Measurements from ENCODE around the gene ACTR2. TPM values are rescaled to one million over a fixed set of nuclear protein-coding genes. Genes with fewer than 3 reads are reported as not detected.

Gene ACTR2
- total and polyA plus RNA-seq, 4 donors = 54.3 to 215 (median 147) TPM

DNA sequence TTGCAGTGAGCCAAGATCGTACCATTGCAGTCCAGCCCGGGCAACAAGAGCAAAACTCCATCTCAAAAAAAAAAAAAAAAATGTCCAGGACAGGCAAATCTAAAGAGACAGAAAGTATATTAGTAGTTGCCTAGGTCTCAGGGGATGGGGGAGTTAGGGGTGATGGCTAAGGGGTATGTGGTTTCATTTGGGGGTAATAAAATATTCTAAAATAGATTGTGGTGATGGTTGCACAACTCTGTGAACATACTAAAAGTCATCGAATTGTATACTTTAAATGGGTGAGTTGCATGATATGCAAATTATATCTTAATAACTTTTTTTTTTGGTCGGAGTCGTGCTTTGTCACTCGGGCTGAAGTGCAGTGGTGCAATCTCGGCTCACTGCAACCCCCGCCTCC lies 34.2 kb upstream of the ACTR2 start:
- 65 to 76% methylated on average over 8 of the region's 8 CpGs for WGBS, 2 donors
- no peak for ATAC-seq (ENCODE audit: insufficient read depth, low FRiP score)
- no peak overlapping the region for H3K9ac ChIP-seq (ENCODE audit: insufficient read depth in 1 of 2, low read length in 2 of 2)
- H3K4me3 ChIP-seq = no peak overlapping the region
- H3K27me3 ChIP-seq (ENCODE audit: control insufficient read depth in 3 of 3, insufficient read depth in 3 of 3, low read length in 2 of 3) = no peaks in the 10 kb centered on the region
- H3K27ac ChIP-seq (ENCODE audit: low read depth in 1 of 2, low read length in 1 of 2) = no peak overlapping the region
- no peak for DNase-seq
- no peaks in the 10 kb centered on the region for H3K4me1 ChIP-seq (ENCODE audit: control insufficient read depth in 5 of 5, insufficient read depth in 5 of 5, low read length in 5 of 5)
- no peaks in the 10 kb centered on the region for H3K36me3 ChIP-seq (ENCODE audit: control insufficient read depth in 4 of 4, insufficient read depth in 4 of 4, low read length in 4 of 4)
- TF ChIP-seq, protein P1, sequence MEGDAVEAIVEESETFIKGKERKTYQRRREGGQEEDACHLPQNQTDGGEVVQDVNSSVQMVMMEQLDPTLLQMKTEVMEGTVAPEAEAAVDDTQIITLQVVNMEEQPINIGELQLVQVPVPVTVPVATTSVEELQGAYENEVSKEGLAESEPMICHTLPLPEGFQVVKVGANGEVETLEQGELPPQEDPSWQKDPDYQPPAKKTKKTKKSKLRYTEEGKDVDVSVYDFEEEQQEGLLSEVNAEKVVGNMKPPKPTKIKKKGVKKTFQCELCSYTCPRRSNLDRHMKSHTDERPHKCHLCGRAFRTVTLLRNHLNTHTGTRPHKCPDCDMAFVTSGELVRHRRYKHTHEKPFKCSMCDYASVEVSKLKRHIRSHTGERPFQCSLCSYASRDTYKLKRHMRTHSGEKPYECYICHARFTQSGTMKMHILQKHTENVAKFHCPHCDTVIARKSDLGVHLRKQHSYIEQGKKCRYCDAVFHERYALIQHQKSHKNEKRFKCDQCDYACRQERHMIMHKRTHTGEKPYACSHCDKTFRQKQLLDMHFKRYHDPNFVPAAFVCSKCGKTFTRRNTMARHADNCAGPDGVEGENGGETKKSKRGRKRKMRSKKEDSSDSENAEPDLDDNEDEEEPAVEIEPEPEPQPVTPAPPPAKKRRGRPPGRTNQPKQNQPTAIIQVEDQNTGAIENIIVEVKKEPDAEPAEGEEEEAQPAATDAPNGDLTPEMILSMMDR (IDR thresholded peaks at IDR 0.05; ENCODE audit: control extremely low read depth, extremely low read depth) = no peak
- no peaks in the 10 kb centered on the region for H3K9me3 ChIP-seq (ENCODE audit: control insufficient read depth in 4 of 4, insufficient read depth in 3 of 4, low read length in 3 of 4)

DNA sequence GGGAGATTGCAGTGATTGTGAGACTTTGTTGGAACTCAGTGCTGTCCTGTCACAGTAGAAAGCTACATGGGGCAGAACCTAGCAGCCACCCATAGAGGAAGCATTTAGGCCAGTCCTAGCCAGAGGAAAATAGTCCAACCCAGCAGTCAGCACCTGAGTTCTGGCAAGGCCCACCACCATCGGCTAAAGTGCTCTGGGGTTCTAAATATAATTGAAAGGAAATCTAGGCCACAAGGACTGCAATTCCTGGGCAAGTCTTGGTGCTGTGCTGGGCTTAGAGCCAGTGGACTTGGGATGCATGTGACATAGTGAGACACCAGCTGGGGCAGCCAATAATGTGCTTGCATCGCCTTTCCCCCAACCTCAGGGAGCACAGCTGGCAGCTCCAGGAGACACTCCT lies 28.9 kb upstream of the ACTR2 start:
- ATAC-seq (ENCODE audit: insufficient read depth, low FRiP score) (no peak), DNase-seq (peak; percentile 62 to 73 (median 66))
- no peaks in the 10 kb centered on the region for H3K9me3 ChIP-seq (ENCODE audit: control insufficient read depth in 4 of 4, insufficient read depth in 3 of 4, low read length in 3 of 4)
- H3K4me3 ChIP-seq = no peak overlapping the region
- no peaks in the 10 kb centered on the region for H3K27me3 ChIP-seq (ENCODE audit: control insufficient read depth in 3 of 3, insufficient read depth in 3 of 3, low read length in 2 of 3)
- no peak overlapping the region for H3K27ac ChIP-seq (ENCODE audit: low read depth in 1 of 2, low read length in 1 of 2)
- 82 to 84% methylated on average over 2 of the region's 2 CpGs for WGBS, 2 donors
- H3K4me1 ChIP-seq (ENCODE audit: control insufficient read depth in 5 of 5, insufficient read depth in 5 of 5, low read length in 5 of 5) = no peaks in the 10 kb centered on the region
- TF ChIP-seq, protein P1 (IDR thresholded peaks at IDR 0.05; ENCODE audit: control extremely low read depth, extremely low read depth) = no peak
- H3K9ac ChIP-seq (ENCODE audit: insufficient read depth in 1 of 2, low read length in 2 of 2) = no peak overlapping the region
- H3K36me3 ChIP-seq (ENCODE audit: control insufficient read depth in 4 of 4, insufficient read depth in 4 of 4, low read length in 4 of 4) = no peaks in the 10 kb centered on the region

DNA sequence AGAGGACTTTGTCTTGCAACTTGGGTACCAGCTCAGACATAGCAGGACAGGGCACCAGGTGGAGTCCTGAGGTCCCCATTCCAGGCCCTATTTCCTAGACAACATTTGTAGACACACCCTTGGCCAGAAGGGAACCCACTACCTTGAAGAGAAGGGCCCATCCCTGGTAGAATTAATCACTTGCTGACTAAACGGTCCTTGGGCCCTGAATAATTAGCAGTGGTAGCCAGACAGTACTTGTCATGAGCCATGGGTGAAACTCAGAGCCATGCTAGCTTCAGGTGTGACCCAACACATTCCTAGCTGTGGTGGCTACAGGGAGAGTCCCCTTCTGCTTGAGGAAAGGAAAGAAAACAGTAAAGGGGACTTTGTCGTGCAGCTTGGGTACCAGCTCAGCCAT lies 28.5 kb upstream of the ACTR2 start:
- TF ChIP-seq, protein P1 (IDR thresholded peaks at IDR 0.05; ENCODE audit: control extremely low read depth, extremely low read depth) = no peak
- no peak overlapping the region for H3K27ac ChIP-seq (ENCODE audit: low read depth in 1 of 2, low read length in 1 of 2)
- no peaks in the 10 kb centered on the region for H3K9me3 ChIP-seq (ENCODE audit: control insufficient read depth in 4 of 4, insufficient read depth in 3 of 4, low read length in 3 of 4)
- WGBS, 2 donors = 63 to 91% methylated on average over 2 of the region's 2 CpGs
- no peak overlapping the region for H3K4me3 ChIP-seq
- no peaks in the 10 kb centered on the region for H3K27me3 ChIP-seq (ENCODE audit: control insufficient read depth in 3 of 3, insufficient read depth in 3 of 3, low read length in 2 of 3)
- DNase-seq (no peak), ATAC-seq (ENCODE audit: insufficient read depth, low FRiP score) (no peak)
- H3K36me3 ChIP-seq (ENCODE audit: control insufficient read depth in 4 of 4, insufficient read depth in 4 of 4, low read length in 4 of 4) = no peaks in the 10 kb centered on the region
- no peaks in the 10 kb centered on the region for H3K4me1 ChIP-seq (ENCODE audit: control insufficient read depth in 5 of 5, insufficient read depth in 5 of 5, low read length in 5 of 5)
- H3K9ac ChIP-seq (ENCODE audit: insufficient read depth in 1 of 2, low read length in 2 of 2) = no peak overlapping the region

DNA sequence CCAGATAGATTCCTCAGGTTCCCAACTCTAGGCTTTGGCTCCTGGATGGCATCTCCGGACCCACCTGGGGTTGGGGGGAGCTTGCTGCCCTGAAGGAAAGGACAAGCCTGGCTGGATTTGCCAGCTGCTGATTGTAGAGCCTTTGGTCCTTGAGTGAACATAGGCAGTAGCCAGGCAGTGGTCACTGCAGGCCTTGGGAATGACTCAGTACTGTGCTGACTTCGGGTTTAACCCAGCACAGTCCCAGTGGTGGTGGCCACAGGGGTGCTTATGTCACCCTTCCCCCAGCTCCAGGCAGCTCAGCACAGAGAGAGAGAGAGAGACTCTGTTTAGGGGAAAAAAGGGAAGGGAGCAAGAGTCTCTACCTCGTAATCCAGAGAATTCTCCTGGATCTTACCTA lies 27.7 kb upstream of the ACTR2 start:
- ATAC-seq (ENCODE audit: insufficient read depth, low FRiP score) (no peak), DNase-seq (no peak)
- Histone ChIP-seq H3K27ac (ENCODE audit: low read depth in 1 of 2, low read length in 1 of 2) (no peak overlapping the region), H3K9ac (ENCODE audit: insufficient read depth in 1 of 2, low read length in 2 of 2) (no peak overlapping the region), H3K27me3 (ENCODE audit: control insufficient read depth in 3 of 3, insufficient read depth in 3 of 3, low read length in 2 of 3) (no peaks in the 10 kb centered on the region), H3K9me3 (ENCODE audit: control insufficient read depth in 4 of 4, insufficient read depth in 3 of 4, low read length in 3 of 4) (no peaks in the 10 kb centered on the region), H3K36me3 (ENCODE audit: control insufficient read depth in 4 of 4, insufficient read depth in 4 of 4, low read length in 4 of 4) (no peaks in the 10 kb centered on the region), H3K4me3 (no peak overlapping the region), H3K4me1 (ENCODE audit: control insufficient read depth in 5 of 5, insufficient read depth in 5 of 5, low read length in 5 of 5) (no peaks in the 10 kb centered on the region)
- 71 to 81% methylated on average over 3 of the region's 3 CpGs for WGBS, 2 donors
- TF ChIP-seq, protein P1 (IDR thresholded peaks at IDR 0.05; ENCODE audit: control extremely low read depth, extremely low read depth) = no peak

Data from lung (tissue), 12 donors.